HepG2 (cell line): Measurements from ENCODE around the gene MYO5B. TPM values are rescaled to one million over a fixed set of nuclear protein-coding genes. Genes with fewer than 3 reads are reported as not detected.

Source experiments
- CEBPG ChIP-seq: IDR thresholded peaks from 2 replicates; pipeline ENCODE4 v1.6.1; 2016
- ELF1 ChIP-seq: sonication (generic); formaldehyde crosslinking; IDR thresholded peaks from 2 replicates; pipeline ENCODE4 v1.4.0; 2020; ENCODE audit warnings: missing genetic modification reagents
- GATAD1 ChIP-seq: IDR thresholded peaks from 2 replicates; pipeline ENCODE4 v1.6.1; 2016; ENCODE audit warnings: missing genetic modification reagents, missing compliant biosample characterization
- GMEB1 ChIP-seq: sonication (generic); formaldehyde crosslinking; IDR thresholded peaks from 2 replicates; pipeline ENCODE4 v1.5.1; 2020; ENCODE audit warnings: missing genetic modification reagents, mild to moderate bottlenecking, borderline replicate concordance
- NCOA1 ChIP-seq: sonication (generic); formaldehyde crosslinking; IDR thresholded peaks from 2 replicates; pipeline ENCODE4 v1.9.0; 2021; ENCODE audit warnings: missing genetic modification reagents
- RARG ChIP-seq: sonication (generic); formaldehyde crosslinking; IDR thresholded peaks from 2 replicates; pipeline ENCODE4 v1.4.0; 2020; ENCODE audit warnings: low read depth, mild to moderate bottlenecking, missing genetic modification reagents
- REXO4 ChIP-seq: sonication (generic); formaldehyde crosslinking; IDR thresholded peaks from 2 replicates; pipeline ENCODE4 v1.8.0; 2022; ENCODE audit warnings: missing genetic modification reagents, mild to moderate bottlenecking, borderline replicate concordance
- RFX1 ChIP-seq: fragments of 450-650 bp; IDR thresholded peaks from 2 replicates; pipeline ENCODE4 v1.6.1; 2017
- SATB2 ChIP-seq: sonication (generic); formaldehyde crosslinking; IDR thresholded peaks from 2 replicates; pipeline ENCODE4 v1.5.0; 2020; ENCODE audit warnings: missing genetic modification reagents
- TBX2 ChIP-seq: sonication (generic); formaldehyde crosslinking; IDR thresholded peaks from 2 replicates; pipeline ENCODE4 v1.5.0; 2020; ENCODE audit warnings: missing genetic modification reagents, mild to moderate bottlenecking, borderline replicate concordance
- TRIM24 ChIP-seq: sonication (generic); formaldehyde crosslinking; IDR thresholded peaks from 2 replicates; pipeline ENCODE4 v1.8.0; 2022; ENCODE audit warnings: mild to moderate bottlenecking, missing genetic modification reagents
- ZFP91 ChIP-seq: sonication (generic); formaldehyde crosslinking; IDR thresholded peaks from 2 replicates; pipeline ENCODE4 v1.9.0; 2022; ENCODE audit warnings: missing genetic modification reagents, mild to moderate bottlenecking, borderline replicate concordance
- ZNF136 ChIP-seq: sonication (generic); formaldehyde crosslinking; IDR thresholded peaks from 2 replicates; pipeline ENCODE4 v1.8.1; 2022; ENCODE audit warnings: low read depth, mild to moderate bottlenecking, moderate library complexity, missing genetic modification reagents
- ZNF33A ChIP-seq: sonication (generic); formaldehyde crosslinking; IDR thresholded peaks from 2 replicates; pipeline ENCODE4 v1.5.1; 2020; ENCODE audit warnings: missing genetic modification reagents, mild to moderate bottlenecking, moderate library complexity, borderline replicate concordance
- ZNF557 ChIP-seq: sonication (generic); formaldehyde crosslinking; IDR thresholded peaks from 2 replicates; pipeline ENCODE4 v1.4.0; 2020; ENCODE audit warnings: missing genetic modification reagents
- ZNF558 ChIP-seq: sonication (generic); formaldehyde crosslinking; IDR thresholded peaks from 2 replicates; pipeline ENCODE4 v1.9.0; 2022; ENCODE audit warnings: mild to moderate bottlenecking, missing genetic modification reagents, borderline replicate concordance
- ZNF691 ChIP-seq: sonication (generic); formaldehyde crosslinking; IDR thresholded peaks from 2 replicates; pipeline ENCODE4 v1.4.0; 2020; ENCODE audit warnings: missing genetic modification reagents, low read depth, mild to moderate bottlenecking, borderline replicate concordance
- ZNF703 ChIP-seq: sonication (generic); formaldehyde crosslinking; IDR thresholded peaks from 2 replicates; pipeline ENCODE4 v1.5.1; 2020; ENCODE audit warnings: missing genetic modification reagents, mild to moderate bottlenecking, moderate library complexity, borderline replicate concordance
- ZNF740 ChIP-seq: sonication (generic); formaldehyde crosslinking; IDR thresholded peaks from 2 replicates; pipeline ENCODE4 v1.4.0; 2020; ENCODE audit warnings: missing genetic modification reagents
- polyA plus RNA-seq, 8 experiments: library from polyadenylated mRNA; depleted of rRNA in 3 of 8; stranded (reverse) in 7 of 8; unstranded in 1 of 8; fragments of >200 nt; fragmentation: Illumina TruSeq in 4 of 8; extraction: Trizol in 4 of 8; gene quantifications; 2 replicates each; pipeline versions ENCODE4 v1.2.1 to v1.2.3, GENCODE V29; 2011 to 2016; ENCODE audit warnings: low read depth in 4 of 8, missing spikeins in 1 of 8, mixed read lengths in 1 of 8; ENCODE audit not compliant: insufficient read depth in 1 of 8
- total RNA-seq, 5 experiments: library from RNA; depleted of rRNA; stranded (reverse); fragments of >200 nt; fragmentation: Illumina TruSeq; extraction: Trizol; gene quantifications; 2 replicates each; pipeline ENCODE4 v1.2.3, GENCODE V29; 2016; ENCODE audit warnings: low read depth in 1 of 5
- TF ChIP-seq, protein P1 (sequence below): sonication (generic); formaldehyde crosslinking; IDR thresholded peaks from 2 replicates; pipeline ENCODE4 v1.5.0; 2020; ENCODE audit warnings: mild to moderate bottlenecking, missing genetic modification reagents, moderate library complexity
- TF ChIP-seq, protein P2 (sequence below): sonication (generic); formaldehyde crosslinking; IDR thresholded peaks from 2 replicates; pipeline ENCODE4 v1.4.0; 2020; ENCODE audit warnings: mild to moderate bottlenecking, missing genetic modification reagents, borderline replicate concordance

MYO5B gene
- total and polyA plus RNA-seq, 2 of the 13 experiments (the other 11 are each of a cell fraction or from before 2014, with no cell fraction given), result 13.1 to 24.0 TPM

DNA sequence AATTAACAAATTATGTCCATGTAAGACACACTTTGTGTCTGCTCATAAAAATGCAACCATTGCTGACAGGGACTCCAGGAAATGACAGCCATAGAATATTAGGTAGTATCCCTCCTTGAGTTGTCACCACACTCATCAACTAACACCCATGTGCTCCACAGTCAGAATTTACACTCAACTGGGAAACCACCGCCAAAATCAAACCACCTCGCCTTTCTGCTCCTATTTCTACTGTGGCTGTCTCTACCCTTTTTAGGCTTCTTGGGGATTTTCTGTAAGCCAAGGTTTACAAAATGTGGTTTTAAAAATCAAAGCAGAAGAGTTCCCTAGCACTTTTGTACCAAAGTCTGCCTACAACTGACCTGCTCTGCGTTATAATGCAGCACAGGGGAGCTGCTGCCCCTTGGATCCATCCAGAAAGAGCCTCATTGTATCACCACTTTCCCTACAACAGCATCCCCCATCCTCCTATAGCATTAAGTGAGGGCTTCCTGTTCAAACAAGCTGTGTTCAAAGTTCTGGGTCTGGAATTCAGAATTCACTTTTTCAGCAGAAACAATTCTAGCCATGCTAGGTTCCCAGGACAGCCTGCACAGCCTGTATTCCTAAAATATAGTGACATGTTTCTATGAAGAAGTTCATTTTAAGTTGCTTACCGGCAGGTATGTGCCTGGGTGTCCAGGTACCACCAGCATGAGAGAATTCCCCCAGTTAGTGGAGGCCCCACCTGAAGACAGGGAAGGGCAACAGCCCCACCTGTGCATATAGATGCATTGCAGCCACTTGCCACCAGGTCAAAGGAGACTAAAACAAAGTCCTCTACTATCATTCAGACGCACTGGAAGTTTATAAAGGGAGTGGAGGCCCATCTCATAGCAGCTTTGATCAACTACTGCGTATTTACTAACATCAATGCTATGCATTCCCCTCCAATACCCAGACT, 104.3 kb downstream of the MYO5B start (continued):
- no peak for TF ChIP-seq TRIM24 (CRISPR knock-in tag)
- TF ChIP-seq REXO4, result no peak
- no peak for TF ChIP-seq CEBPG (CRISPR knock-in tag)
- no peak for TF ChIP-seq ZNF136 (CRISPR knock-in tag)
- TF ChIP-seq TBX2 (CRISPR knock-in tag), result peak; percentile 19; the same call in 1 of the 2 replicates
- no peak for TF ChIP-seq GATAD1 (CRISPR knock-in tag)
- TF ChIP-seq ZNF740 (CRISPR knock-in tag), result no peak
- no peak for TF ChIP-seq ZNF557
- no peak for TF ChIP-seq ZNF691 (CRISPR knock-in tag)
- TF ChIP-seq, protein P1, sequence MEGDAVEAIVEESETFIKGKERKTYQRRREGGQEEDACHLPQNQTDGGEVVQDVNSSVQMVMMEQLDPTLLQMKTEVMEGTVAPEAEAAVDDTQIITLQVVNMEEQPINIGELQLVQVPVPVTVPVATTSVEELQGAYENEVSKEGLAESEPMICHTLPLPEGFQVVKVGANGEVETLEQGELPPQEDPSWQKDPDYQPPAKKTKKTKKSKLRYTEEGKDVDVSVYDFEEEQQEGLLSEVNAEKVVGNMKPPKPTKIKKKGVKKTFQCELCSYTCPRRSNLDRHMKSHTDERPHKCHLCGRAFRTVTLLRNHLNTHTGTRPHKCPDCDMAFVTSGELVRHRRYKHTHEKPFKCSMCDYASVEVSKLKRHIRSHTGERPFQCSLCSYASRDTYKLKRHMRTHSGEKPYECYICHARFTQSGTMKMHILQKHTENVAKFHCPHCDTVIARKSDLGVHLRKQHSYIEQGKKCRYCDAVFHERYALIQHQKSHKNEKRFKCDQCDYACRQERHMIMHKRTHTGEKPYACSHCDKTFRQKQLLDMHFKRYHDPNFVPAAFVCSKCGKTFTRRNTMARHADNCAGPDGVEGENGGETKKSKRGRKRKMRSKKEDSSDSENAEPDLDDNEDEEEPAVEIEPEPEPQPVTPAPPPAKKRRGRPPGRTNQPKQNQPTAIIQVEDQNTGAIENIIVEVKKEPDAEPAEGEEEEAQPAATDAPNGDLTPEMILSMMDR, result peak; percentile 53
- no peak for TF ChIP-seq RARG
- TF ChIP-seq GMEB1 (CRISPR knock-in tag), result no peak
- TF ChIP-seq ZFP91 (CRISPR knock-in tag), result no peak
- TF ChIP-seq, protein P2, sequence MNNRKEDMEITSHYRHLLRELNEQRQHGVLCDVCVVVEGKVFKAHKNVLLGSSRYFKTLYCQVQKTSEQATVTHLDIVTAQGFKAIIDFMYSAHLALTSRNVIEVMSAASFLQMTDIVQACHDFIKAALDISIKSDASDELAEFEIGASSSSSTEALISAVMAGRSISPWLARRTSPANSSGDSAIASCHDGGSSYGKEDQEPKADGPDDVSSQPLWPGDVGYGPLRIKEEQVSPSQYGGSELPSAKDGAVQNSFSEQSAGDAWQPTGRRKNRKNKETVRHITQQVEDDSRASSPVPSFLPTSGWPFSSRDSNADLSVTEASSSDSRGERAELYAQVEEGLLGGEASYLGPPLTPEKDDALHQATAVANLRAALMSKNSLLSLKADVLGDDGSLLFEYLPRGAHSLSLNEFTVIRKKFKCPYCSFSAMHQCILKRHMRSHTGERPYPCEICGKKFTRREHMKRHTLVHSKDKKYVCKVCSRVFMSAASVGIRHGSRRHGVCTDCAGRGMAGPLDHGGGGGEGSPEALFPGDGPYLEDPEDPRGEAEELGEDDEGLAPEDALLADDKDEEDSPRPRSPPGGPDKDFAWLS, result no peak
- no peak for TF ChIP-seq NCOA1 (CRISPR knock-in tag)
- no peak for TF ChIP-seq RFX1
- no peak for TF ChIP-seq ZNF703 (CRISPR knock-in tag)
- no peak for TF ChIP-seq ELF1 (CRISPR knock-in tag)
- TF ChIP-seq SATB2, result no peak
- no peak for TF ChIP-seq ZNF33A
- no peak for TF ChIP-seq ZNF558 (CRISPR knock-in tag)
